ENCODE results near the gene MOV10L1. TPM values are rescaled to one million over a fixed set of nuclear protein-coding genes. Genes with fewer than 3 reads are reported as not detected.

The MOV10L1 gene
- total and polyA plus RNA-seq, 4 donors = 0.27 to 11.9 (median 0.43) TPM

DNA sequence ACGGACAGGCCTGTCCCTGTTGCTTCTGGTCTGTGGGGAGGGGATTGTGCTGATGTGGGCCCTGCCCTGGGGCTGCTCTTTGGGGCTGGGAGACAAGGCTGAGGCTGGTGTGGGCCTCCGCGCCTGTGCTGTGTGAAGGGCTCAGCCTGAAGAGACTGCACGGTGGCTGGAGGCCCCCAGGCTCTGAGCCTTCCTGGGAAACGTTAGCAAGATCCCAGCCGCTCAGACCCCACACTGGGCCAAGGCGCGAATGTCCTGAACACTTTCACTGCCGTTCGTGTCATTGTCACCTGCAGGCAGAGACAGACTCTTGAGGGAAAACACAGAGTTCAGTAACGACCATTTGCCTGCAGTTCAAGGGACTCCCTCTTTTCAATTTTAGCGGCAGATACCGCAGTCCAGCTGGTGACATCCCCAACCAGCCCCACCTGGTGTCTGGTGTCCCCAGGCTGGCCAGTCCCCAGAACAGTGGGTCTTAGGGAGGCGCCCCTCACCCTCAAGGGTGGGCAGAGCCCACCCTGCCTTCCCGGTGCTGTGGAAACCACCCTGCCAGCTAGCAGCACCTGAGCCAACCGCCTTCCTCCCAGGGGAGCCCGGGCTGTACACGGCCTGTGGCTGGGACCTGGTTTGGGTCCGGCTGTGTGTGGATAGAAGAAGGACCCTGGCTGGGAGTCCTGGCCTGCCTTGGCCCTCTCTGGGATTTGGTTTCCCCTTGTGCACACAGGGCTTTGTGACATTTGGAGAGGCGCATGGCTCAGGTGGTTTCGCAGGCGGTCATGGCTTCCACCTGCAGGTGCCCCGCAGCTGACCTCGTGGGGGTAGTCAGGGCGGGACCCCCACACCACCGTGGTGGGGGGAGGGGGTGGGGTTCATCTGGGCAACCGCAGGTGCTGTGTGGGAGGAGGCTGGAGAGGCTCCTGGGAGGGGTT, 86.4 kb downstream of the MOV10L1 start:
- Histone ChIP-seq H3K4me3 (no peak overlapping the region), H3K9ac (ENCODE audit: insufficient read depth in 1 of 2, low read length in 2 of 2) (no peak overlapping the region), H3K27ac (ENCODE audit: low read depth in 1 of 2, low read length in 1 of 2) (no peak overlapping the region), H3K27me3 (ENCODE audit: control insufficient read depth in 3 of 3, insufficient read depth in 3 of 3, low read length in 2 of 3) (no peaks in the 10 kb centered on the region), H3K9me3 (ENCODE audit: control insufficient read depth in 4 of 4, insufficient read depth in 3 of 4, low read length in 3 of 4) (peaks cover 0 to 5% (median 0%) of the 10 kb centered on the region in 4 donors), H3K4me1 (ENCODE audit: control insufficient read depth in 5 of 5, insufficient read depth in 5 of 5, low read length in 5 of 5) (no peaks in the 10 kb centered on the region), H3K36me3 (ENCODE audit: control insufficient read depth in 4 of 4, insufficient read depth in 4 of 4, low read length in 4 of 4) (no peaks in the 10 kb centered on the region)
- no peak for DNase-seq
- WGBS, 2 donors = 80 to 88% methylated on average over 27 of the region's 27 CpGs
- TF ChIP-seq, protein P1, sequence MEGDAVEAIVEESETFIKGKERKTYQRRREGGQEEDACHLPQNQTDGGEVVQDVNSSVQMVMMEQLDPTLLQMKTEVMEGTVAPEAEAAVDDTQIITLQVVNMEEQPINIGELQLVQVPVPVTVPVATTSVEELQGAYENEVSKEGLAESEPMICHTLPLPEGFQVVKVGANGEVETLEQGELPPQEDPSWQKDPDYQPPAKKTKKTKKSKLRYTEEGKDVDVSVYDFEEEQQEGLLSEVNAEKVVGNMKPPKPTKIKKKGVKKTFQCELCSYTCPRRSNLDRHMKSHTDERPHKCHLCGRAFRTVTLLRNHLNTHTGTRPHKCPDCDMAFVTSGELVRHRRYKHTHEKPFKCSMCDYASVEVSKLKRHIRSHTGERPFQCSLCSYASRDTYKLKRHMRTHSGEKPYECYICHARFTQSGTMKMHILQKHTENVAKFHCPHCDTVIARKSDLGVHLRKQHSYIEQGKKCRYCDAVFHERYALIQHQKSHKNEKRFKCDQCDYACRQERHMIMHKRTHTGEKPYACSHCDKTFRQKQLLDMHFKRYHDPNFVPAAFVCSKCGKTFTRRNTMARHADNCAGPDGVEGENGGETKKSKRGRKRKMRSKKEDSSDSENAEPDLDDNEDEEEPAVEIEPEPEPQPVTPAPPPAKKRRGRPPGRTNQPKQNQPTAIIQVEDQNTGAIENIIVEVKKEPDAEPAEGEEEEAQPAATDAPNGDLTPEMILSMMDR (IDR thresholded peaks at IDR 0.05; ENCODE audit: control extremely low read depth, extremely low read depth) = no peak
- no peak for ATAC-seq (ENCODE audit: insufficient read depth, low FRiP score)

DNA sequence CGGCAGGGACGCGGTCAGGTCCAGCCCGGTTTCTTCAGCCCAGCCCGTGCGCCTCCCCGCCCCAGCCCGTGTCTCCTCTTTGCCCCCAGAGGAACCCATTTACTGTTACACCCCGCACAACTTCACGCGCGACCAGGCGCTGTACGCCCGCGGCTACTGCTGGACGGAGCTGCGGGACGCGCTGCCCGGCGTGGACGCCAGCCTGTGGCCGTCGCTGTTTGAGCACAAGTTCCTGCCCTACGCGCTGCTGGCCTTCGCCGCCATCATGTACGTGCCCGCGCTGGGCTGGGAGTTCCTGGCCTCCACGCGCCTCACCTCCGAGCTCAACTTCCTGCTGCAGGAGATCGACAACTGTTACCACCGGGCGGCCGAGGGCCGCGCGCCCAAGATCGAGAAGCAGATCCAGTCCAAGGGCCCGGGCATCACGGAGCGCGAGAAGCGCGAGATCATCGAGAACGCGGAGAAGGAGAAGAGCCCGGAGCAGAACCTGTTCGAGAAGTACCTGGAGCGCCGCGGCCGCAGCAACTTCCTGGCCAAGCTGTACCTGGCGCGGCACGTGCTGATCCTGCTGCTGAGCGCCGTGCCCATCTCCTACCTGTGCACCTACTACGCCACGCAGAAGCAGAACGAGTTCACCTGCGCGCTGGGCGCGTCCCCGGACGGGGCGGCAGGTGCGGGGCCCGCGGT, 87.2 kb downstream of the MOV10L1 start:
- WGBS, 2 donors = 96 to 97% methylated on average over 73 to 76 of the region's 76 CpGs
- no peak for DNase-seq
- H3K4me3 ChIP-seq = no peak overlapping the region
- no peak overlapping the region for H3K9ac ChIP-seq (ENCODE audit: insufficient read depth in 1 of 2, low read length in 2 of 2)
- ATAC-seq (ENCODE audit: insufficient read depth, low FRiP score) = no peak
- H3K27me3 ChIP-seq (ENCODE audit: control insufficient read depth in 3 of 3, insufficient read depth in 3 of 3, low read length in 2 of 3) = no peaks in the 10 kb centered on the region
- TF ChIP-seq, protein P1 (IDR thresholded peaks at IDR 0.05; ENCODE audit: control extremely low read depth, extremely low read depth) = no peak
- H3K36me3 ChIP-seq (ENCODE audit: control insufficient read depth in 4 of 4, insufficient read depth in 4 of 4, low read length in 4 of 4) = no peaks in the 10 kb centered on the region
- H3K9me3 ChIP-seq (ENCODE audit: control insufficient read depth in 4 of 4, insufficient read depth in 3 of 4, low read length in 3 of 4) = peaks cover 0 to 5% (median 0%) of the 10 kb centered on the region in 4 donors
- no peaks in the 10 kb centered on the region for H3K4me1 ChIP-seq (ENCODE audit: control insufficient read depth in 5 of 5, insufficient read depth in 5 of 5, low read length in 5 of 5)
- no peak overlapping the region for H3K27ac ChIP-seq (ENCODE audit: low read depth in 1 of 2, low read length in 1 of 2)

DNA sequence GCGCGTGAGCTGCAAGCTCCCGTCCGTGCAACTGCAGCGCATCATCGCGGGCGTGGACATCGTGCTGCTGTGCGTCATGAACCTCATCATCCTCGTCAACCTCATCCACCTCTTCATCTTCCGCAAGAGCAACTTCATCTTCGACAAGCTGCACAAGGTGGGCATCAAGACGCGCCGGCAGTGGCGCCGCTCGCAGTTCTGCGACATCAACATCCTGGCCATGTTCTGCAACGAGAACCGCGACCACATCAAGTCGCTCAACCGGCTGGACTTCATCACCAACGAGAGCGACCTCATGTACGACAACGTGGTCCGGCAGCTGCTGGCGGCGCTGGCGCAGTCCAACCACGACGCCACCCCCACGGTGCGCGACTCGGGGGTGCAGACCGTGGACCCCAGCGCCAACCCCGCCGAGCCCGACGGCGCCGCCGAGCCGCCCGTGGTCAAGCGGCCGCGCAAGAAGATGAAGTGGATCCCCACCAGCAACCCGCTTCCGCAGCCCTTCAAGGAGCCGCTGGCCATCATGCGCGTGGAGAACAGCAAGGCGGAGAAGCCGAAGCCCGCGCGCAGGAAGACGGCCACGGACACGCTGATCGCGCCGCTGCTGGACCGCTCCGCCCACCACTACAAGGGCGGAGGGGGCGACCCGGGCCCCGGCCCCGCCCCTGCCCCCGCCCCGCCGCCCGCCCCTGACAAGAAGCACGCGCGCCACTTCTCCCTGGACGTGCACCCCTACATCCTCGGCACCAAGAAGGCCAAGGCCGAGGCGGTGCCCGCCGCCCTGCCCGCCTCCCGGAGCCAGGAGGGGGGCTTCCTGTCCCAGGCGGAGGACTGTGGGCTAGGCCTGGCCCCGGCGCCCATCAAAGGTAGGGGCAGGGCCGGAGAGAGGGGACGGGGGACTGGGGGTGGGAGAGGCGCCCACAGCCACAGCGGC, 88.0 kb downstream of the MOV10L1 start:
- Histone ChIP-seq H3K4me3 (no peak overlapping the region), H3K9me3 (ENCODE audit: control insufficient read depth in 4 of 4, insufficient read depth in 3 of 4, low read length in 3 of 4) (peaks cover 0 to 6% (median 0%) of the 10 kb centered on the region in 4 donors), H3K4me1 (ENCODE audit: control insufficient read depth in 5 of 5, insufficient read depth in 5 of 5, low read length in 5 of 5) (peaks cover 0 to 3% (median 0%) of the 10 kb centered on the region in 5 donors), H3K9ac (ENCODE audit: insufficient read depth in 1 of 2, low read length in 2 of 2) (no peak overlapping the region), H3K36me3 (ENCODE audit: control insufficient read depth in 4 of 4, insufficient read depth in 4 of 4, low read length in 4 of 4) (no peaks in the 10 kb centered on the region), H3K27ac (ENCODE audit: low read depth in 1 of 2, low read length in 1 of 2) (no peak overlapping the region), H3K27me3 (ENCODE audit: control insufficient read depth in 3 of 3, insufficient read depth in 3 of 3, low read length in 2 of 3) (no peaks in the 10 kb centered on the region)
- TF ChIP-seq, protein P1 (IDR thresholded peaks at IDR 0.05; ENCODE audit: control extremely low read depth, extremely low read depth) = no peak
- 62 to 70% methylated on average over 90 to 98 of the region's 98 CpGs for WGBS, 2 donors
- no peak for ATAC-seq (ENCODE audit: insufficient read depth, low FRiP score)
- no peak for DNase-seq
